Panc1 (cell line): ENCODE measurements around the gene EFCAB11. TPM values are rescaled to one million over a fixed set of nuclear protein-coding genes. Genes with fewer than 3 reads are reported as not detected.

Experiments used
- ATAC-seq: fragments of 200-7000 bp; cut with Tn5 transposase; 2 replicates; pipeline ENCODE4 v1.9.1; 2020; ENCODE audit warnings: mild to moderate bottlenecking, moderate library complexity
- BruUV-seq: library from RNA; stranded (reverse); fragments of 400-500 nt; replicated peaks from 2 replicates; lab custom pipeline; 2021; lab: Mats Ljungman, UMichigan
- CTCF ChIA-PET: fragments of 300-600 bp; sonication (Branson Sonifier 250); formaldehyde crosslinking; loops from one replicate; lab custom pipeline; 2022; ENCODE audit warnings: antibody characterized with exemption; lab: Charles Lee
- POLR2A ChIA-PET: fragments of 300-600 bp; sonication (Branson Sonifier 250); formaldehyde crosslinking; loops from one replicate; lab custom pipeline; 2022; ENCODE audit warnings: antibody characterized with exemption; lab: Charles Lee
- DNase-seq: peaks from one replicate; pipeline ENCODE4 v3.0.0-alpha.2; 2010; ENCODE audit warnings: low read depth, low spot score
- H3K27ac ChIP-seq: 2 replicates; pipeline ENCODE4 v1.5.1; 2011; ENCODE audit warnings: mild to moderate bottlenecking, low read length, inconsistent platforms
- H3K27me3 ChIP-seq: fragments of 200-500 bp; sonication (Bioruptor generic); 2 replicates; pipeline ENCODE4 v1.6.0; 2014; ENCODE audit warnings: low read length, inconsistent platforms; ENCODE audit not compliant: control insufficient read depth, insufficient read depth
- H3K36me3 ChIP-seq: fragments of 200-500 bp; sonication (Bioruptor generic); 2 replicates; pipeline ENCODE4 v1.5.1; 2014; ENCODE audit warnings: inconsistent platforms, mild to moderate bottlenecking, low read length, moderate library complexity; ENCODE audit not compliant: control insufficient read depth, insufficient read depth
- H3K4me1 ChIP-seq: 2 replicates; pipeline ENCODE4 v1.5.1; 2011; ENCODE audit warnings: inconsistent platforms, mild to moderate bottlenecking, low read length, moderate library complexity; ENCODE audit not compliant: control insufficient read depth, insufficient read depth
- H3K4me3 ChIP-seq, 2 experiments: 2 replicates each; pipeline ENCODE4 v1.5.1; 2011 to 2012; ENCODE audit warnings: low read depth in 2 of 2, low read length in 2 of 2, mild to moderate bottlenecking in 2 of 2, inconsistent platforms in 1 of 2, moderate library complexity in 1 of 2
- H3K9me3 ChIP-seq: fragments of 200-500 bp; sonication (Bioruptor generic); 2 replicates; pipeline ENCODE4 v1.5.1; 2014; ENCODE audit warnings: low read depth, mild to moderate bottlenecking, inconsistent platforms, low read length, moderate library complexity; ENCODE audit not compliant: control insufficient read depth, insufficient read depth
- CTCF ChIP-seq: fragments of 450-650 bp; IDR thresholded peaks from 2 replicates; pipeline ENCODE4 v1.5.1; 2017; ENCODE audit warnings: mild to moderate bottlenecking
- POLR2AphosphoS5 ChIP-seq: IDR thresholded peaks from 2 replicates; pipeline ENCODE4 v1.6.1; 2012; ENCODE audit warnings: mild to moderate bottlenecking, low read depth, low read length, moderate library complexity
- REST ChIP-seq, 2 experiments: IDR thresholded peaks; 2 replicates each; pipeline ENCODE4 v1.6.1; 2011 to 2012; ENCODE audit warnings: low read depth in 2 of 2, control low read depth in 1 of 2, low read length in 1 of 2, mild to moderate bottlenecking in 1 of 2, moderate library complexity in 1 of 2; ENCODE audit not compliant: insufficient read depth in 1 of 2
- SIN3A ChIP-seq: IDR thresholded peaks from 2 replicates; pipeline ENCODE4 v1.6.1; 2012; ENCODE audit warnings: low read depth, mild to moderate bottlenecking, low read length, moderate library complexity, borderline replicate concordance; ENCODE audit not compliant: insufficient read depth
- TCF7L2 ChIP-seq: IDR thresholded peaks from 2 replicates; pipeline ENCODE4 v1.6.1; 2011; ENCODE audit warnings: mild to moderate bottlenecking, low read depth, low read length, inconsistent platforms
- in situ Hi-C: cut with HindIII; loops from 2 replicates; pipeline ENCODE4 v1.10.0; 2016; ENCODE audit warnings: low sequenced_read_pairs, low pct_unique_long_range_greater_than_20kb
- intact Hi-C: fragments of 100-400 bp; cut with micrococcal nuclease; formaldehyde crosslinking; loops from one replicate; pipeline ENCODE4 v1.10.0; 2022; ENCODE audit not compliant: unreplicated experiment
- total RNA-seq: library from RNA; stranded (reverse); gene quantifications from one replicate; pipeline ENCODE4 v1.2.1, GENCODE V29; 2021; ENCODE audit not compliant: unreplicated experiment

Gene EFCAB11
- total RNA-seq, 1 experiment from 2014 or later = 12.3 TPM

GRCh38 chr14:89911010-89911919 lies 43.3 kb downstream of the EFCAB11 start:
- in situ Hi-C loops = no loop called here
- Histone ChIP-seq H3K9me3 (no peaks in the 10 kb centered on the region), H3K4me3 (no peak overlapping the region), H3K27ac (no peak overlapping the region), H3K27me3 (no peaks in the 10 kb centered on the region), H3K4me1 (no peaks in the 10 kb centered on the region), H3K36me3 (no peaks in the 10 kb centered on the region)
- intact Hi-C loops = no loop called here
- ChIA-PET POLR2A (no interaction called here), CTCF (interaction anchor here (0.6 kb wide), 1 partner anchor 159 kb away, joined by 3 read pairs; no protein-coding TSS in a partner anchor)
- DNase-seq (no peak), ATAC-seq (no peak)
- BruUV-seq = no TSS peak
- TF ChIP-seq TCF7L2 = no peak
- TF ChIP-seq SIN3A = no peak
- TF ChIP-seq REST (IDR thresholded peaks at IDR 0.05; ENCODE audit: insufficient read depth in 1 of 2, low read depth in 2 of 2, low read length in 1 of 2) = no peak
- no peak for TF ChIP-seq POLR2AphosphoS5
- TF ChIP-seq CTCF = no peak

- POLR2A ChIA-PET = no interaction called here
- in situ Hi-C loops = no loop called here
- TF ChIP-seq POLR2AphosphoS5 = no peak
- Histone ChIP-seq H3K4me3 (no peak overlapping the region), H3K27ac (no peak overlapping the region), H3K36me3 (no peaks in the 10 kb centered on the region), H3K4me1 (no peaks in the 10 kb centered on the region), H3K9me3 (no peaks in the 10 kb centered on the region), H3K27me3 (no peaks in the 10 kb centered on the region)
- ATAC-seq (no peak), DNase-seq (no peak)
- CTCF ChIA-PET = interaction anchor here (0.6 kb wide), 1 partner anchor 158 kb away, joined by 3 read pairs; no protein-coding TSS in a partner anchor
- intact Hi-C loops = no loop called here
- BruUV-seq = no TSS peak
Measured at GRCh38 chr14:89910691-89911009, 43.9 kb downstream of the EFCAB11 start.

GRCh38 chr14:89909586-89909985 lies 44.9 kb downstream of the EFCAB11 start:
- no peaks in the 10 kb centered on the region for H3K27me3 ChIP-seq
- H3K4me3 ChIP-seq = no peak overlapping the region
- H3K36me3 ChIP-seq = no peaks in the 10 kb centered on the region
- DNase-seq (no peak), ATAC-seq (no peak)
- no peak overlapping the region for H3K27ac ChIP-seq
- TF ChIP-seq REST (IDR thresholded peaks at IDR 0.05; ENCODE audit: insufficient read depth in 1 of 2, low read depth in 2 of 2, low read length in 1 of 2) (no peak), TCF7L2 (no peak), POLR2AphosphoS5 (no peak), SIN3A (no peak), CTCF (no peak)
- no peaks in the 10 kb centered on the region for H3K4me1 ChIP-seq
- BruUV-seq = no TSS peak
- POLR2A ChIA-PET = no interaction called here
- CTCF ChIA-PET = no interaction called here
- in situ Hi-C loops = no loop called here
- no peaks in the 10 kb centered on the region for H3K9me3 ChIP-seq
- intact Hi-C loops = loop anchor here (10.0 kb wide), 1 partner anchor 865 kb away; no protein-coding TSS in a partner anchor
